Stomach smooth muscle (tissue), 2 donors: ENCODE data around the gene ELOVL3.
"Not testable (repeated sequence)": the region's sequence is repeated elsewhere in the genome, so short reads cannot be mapped to it uniquely, and the experiment has no call there.

Experiments used
- H3K27ac ChIP-seq: one replicate; pipeline ENCODE4 v1.7.0; 2013; ENCODE audit warnings: mild to moderate bottlenecking, low read length, inconsistent platforms
- H3K27me3 ChIP-seq, 2 donors: one replicate each; pipeline ENCODE4 v1.7.0; 2013; ENCODE audit warnings: low read length in 2 of 2; ENCODE audit not compliant: insufficient read depth in 2 of 2, control insufficient read depth in 1 of 2
- H3K36me3 ChIP-seq, 2 donors: one replicate each; pipeline ENCODE4 v1.7.0; 2013; ENCODE audit warnings: low read length in 2 of 2; ENCODE audit not compliant: control insufficient read depth in 2 of 2, insufficient read depth in 2 of 2
- H3K4me1 ChIP-seq: one replicate; pipeline ENCODE4 v1.7.0; 2013; ENCODE audit warnings: low read length; ENCODE audit not compliant: control insufficient read depth, insufficient read depth
- H3K4me3 ChIP-seq, 2 donors: one replicate each; pipeline ENCODE4 v1.7.0; 2013; ENCODE audit warnings: low read length in 2 of 2
- H3K9ac ChIP-seq, 2 donors: one replicate each; pipeline ENCODE4 v1.7.0; 2013; ENCODE audit warnings: low read length in 2 of 2, mild to moderate bottlenecking in 1 of 2
- H3K9me3 ChIP-seq, 2 donors: one replicate each; pipeline ENCODE4 v1.7.0; 2013; ENCODE audit warnings: low read length in 2 of 2; ENCODE audit not compliant: control insufficient read depth in 2 of 2
- donor health status: healthy.
- donor health status: Pancreatic carcinoma.

The ELOVL3 gene

DNA sequence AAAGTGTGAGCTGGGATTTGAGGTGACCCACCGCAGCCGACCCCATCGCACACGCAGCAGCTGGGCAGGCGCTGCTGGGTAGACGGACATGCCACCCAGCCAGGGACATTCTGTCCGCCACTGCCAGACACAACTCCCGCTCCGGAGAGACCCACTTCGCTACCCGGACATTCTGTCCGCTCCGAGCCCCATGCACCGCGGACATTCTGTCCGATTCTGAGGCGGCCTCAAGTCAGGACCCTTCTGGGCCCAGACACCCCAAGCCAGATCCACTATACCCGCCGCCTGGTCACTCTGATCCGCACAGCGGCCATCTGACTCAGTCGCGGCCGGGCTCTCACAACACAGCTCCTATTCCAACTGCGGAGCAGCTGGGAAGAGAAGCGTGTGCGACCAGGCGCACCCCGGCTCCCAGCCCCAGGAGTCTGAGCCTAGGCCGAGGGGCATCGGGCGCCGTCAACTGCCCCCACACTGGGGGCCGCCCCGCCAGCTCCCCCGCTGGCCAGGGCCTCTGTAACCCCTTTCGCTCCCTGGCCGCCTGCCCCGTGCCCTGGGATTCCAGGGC is 14.4 kb downstream of the ELOVL3 start:
- no peaks in the 10 kb centered on the region for H3K9me3 ChIP-seq
- peak overlapping the region; percentile 79 to 88 for H3K4me3 ChIP-seq
- no peak overlapping the region for H3K27ac ChIP-seq
- H3K36me3 ChIP-seq, result no peaks in the 10 kb centered on the region
- peaks cover 30% of the 10 kb centered on the region for H3K4me1 ChIP-seq
- peaks cover 11 to 18% of the 10 kb centered on the region in 2 donors for H3K27me3 ChIP-seq
- H3K9ac ChIP-seq, result peak overlapping the region; percentile 36 to 43

DNA sequence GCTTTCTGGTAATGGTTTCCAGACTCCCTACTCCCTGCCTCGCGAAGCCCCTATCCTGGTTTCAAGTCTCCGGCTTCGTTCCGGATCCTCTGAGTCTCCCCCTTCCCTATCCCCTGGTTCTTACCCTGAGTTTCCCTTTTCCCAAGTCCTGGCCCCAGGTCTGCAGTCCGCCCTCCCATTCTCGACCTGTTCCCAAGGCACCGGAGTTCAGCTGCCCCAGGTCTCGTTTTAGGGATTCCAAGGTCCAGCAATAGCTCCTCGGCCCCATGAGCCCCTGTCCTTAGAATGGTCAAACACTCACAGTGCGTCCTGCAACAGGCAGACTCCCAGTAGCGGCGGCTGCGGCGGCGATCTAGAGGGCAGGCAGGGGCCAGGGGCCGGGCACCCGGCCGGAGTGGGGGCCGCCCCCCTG is 14.9 kb downstream of the ELOVL3 start:
- Histone ChIP-seq H3K9ac (peak overlapping the region; percentile 36 to 43), H3K36me3 (no peaks in the 10 kb centered on the region), H3K9me3 (no peaks in the 10 kb centered on the region), H3K4me3 (peak overlapping the region; percentile 79 to 88), H3K27ac (no peak overlapping the region), H3K4me1 (peaks cover 30% of the 10 kb centered on the region), H3K27me3 (peaks cover 6 to 16% of the 10 kb centered on the region in 2 donors)

DNA sequence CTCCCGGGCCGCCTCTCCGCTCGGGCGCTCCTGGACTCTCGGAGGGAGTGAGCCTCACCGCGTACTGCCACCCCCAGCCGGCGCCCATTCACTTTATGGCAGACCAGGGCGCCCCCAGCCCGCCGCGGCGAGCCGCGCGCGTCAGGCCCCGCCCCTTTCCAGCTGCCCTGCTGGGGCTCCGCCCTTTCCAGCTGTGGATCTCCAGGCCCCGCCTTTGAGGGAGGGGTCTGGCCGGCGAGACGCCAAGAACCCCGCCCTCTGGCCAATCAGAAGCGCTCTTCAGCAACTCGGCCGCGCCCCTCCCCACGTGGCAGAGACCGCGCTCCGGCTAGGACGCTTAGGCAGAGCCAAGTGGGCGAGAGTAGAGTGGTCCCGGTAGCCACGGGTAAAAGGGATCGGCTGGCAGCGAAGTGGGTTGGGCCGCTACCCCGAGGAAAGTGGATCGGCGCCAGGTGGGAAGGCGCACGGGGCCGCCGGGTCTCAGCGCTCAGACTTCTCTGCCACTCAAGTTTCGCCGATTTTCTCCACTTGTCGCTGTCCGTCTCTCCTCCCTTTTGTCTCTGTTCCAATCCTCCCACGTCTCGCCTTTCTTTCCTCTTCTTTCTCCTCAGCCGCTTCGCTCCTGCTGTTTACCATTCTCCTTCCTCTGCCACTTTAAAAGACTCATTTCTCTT is 15.5 kb downstream of the ELOVL3 start, which contains the start of gene PITX3:
TSS of gene PITX3 (minus strand) at position 69 of the 674 bp plus-strand sequence. CDS start 9,432 bp downstream, outside the sequence.
- Histone ChIP-seq H3K4me1 (peaks cover 36% of the 10 kb centered on the region), H3K9ac (peak within 1 kb of the TSS; percentile 48 to 55), H3K36me3 (no peaks in the 10 kb centered on the region), H3K27me3 (peaks cover 2 to 13% of the 10 kb centered on the region in 2 donors), H3K4me3 (peak within 1 kb of the TSS; percentile 79 to 88), H3K9me3 (no peaks in the 10 kb centered on the region), H3K27ac (no peak within 1 kb of the TSS)

DNA sequence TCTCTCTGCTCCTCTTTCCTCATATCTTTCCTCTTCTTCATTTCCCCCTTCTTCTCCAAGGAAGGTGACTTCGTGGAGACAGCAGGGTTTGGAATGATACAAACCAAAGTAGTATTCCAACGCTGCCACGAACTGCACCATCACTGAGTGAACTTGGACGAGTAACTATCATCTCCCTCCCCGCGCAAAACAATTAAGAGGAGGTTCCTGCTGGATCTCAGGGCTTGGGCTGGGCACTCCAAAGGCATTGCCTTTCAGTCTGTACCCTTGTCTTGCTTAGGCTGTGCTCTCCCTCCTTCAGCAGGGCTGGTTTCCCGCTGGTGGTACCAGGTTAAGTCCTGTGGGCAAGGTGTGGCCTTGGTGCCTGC is 16.0 kb downstream of the ELOVL3 start:
- peak overlapping the region; percentile 79 to 88 for H3K4me3 ChIP-seq
- no peaks in the 10 kb centered on the region for H3K9me3 ChIP-seq
- H3K4me1 ChIP-seq, result peaks cover 40% of the 10 kb centered on the region
- H3K9ac ChIP-seq, result peak overlapping the region; percentile 48 to 55
- no peaks in the 10 kb centered on the region for H3K36me3 ChIP-seq
- no peak overlapping the region for H3K27ac ChIP-seq
- peaks cover 2 to 12% of the 10 kb centered on the region in 2 donors for H3K27me3 ChIP-seq

- H3K36me3 ChIP-seq, result no peaks in the 10 kb centered on the region
- no peaks in the 10 kb centered on the region for H3K9me3 ChIP-seq
- no peak overlapping the region for H3K27ac ChIP-seq
- peaks cover 0 to 10% of the 10 kb centered on the region in 2 donors for H3K27me3 ChIP-seq
- H3K4me1 ChIP-seq, result peaks cover 51% of the 10 kb centered on the region
- no peak overlapping the region for H3K4me3 ChIP-seq
- no peak overlapping the region for H3K9ac ChIP-seq
These were observed 17.2 kb downstream of the ELOVL3 start for GRCh38 chr10:102243309-102243708.

DNA sequence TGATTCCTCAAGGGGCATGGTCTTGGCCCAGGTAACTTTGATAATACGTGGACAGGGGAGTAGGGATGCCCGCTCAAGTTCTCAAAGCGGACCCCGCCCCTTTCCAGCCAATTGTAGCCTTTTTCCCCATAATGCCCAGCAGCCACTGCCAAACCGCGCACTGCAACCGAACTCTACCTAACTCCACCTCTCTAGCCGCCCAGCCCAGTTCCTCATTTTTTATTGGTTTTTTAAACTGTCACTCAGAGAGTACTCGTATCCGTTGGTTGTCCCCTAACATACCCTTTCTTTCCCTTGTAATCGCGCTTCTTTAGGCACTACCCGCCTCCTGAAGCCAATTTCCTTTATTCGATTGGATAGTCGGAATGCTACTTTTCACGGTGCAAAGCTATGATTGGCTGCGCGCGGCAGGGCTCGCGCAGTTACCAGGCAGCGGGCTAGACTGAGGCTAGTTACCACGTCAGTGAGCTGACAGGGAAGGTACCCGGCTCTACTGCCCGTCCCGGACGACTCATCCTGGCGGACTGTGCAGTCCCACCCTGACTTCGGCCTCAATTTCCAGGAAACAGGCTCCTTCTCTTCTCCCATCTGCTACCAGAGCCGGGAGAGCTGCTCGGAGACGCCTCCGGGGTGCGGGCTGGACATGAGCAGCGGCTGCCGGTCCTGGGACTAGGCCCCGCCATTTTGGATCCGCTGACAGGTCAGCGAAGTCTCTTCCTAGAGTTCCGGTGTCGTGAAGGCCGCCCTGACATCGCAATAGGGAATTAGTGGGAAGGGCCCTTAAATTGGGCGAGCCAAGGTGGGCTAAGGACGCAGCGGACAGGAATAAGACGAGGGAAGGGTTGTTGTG is 19.2 kb downstream of the ELOVL3 start, which contains the start of gene GBF1:
TSS of gene GBF1 (plus strand) at position 451 of the 850 bp plus-strand sequence. CDS start 13,407 bp downstream, outside the sequence.
- peak within 1 kb of the TSS; percentile 99 to 100 for H3K4me3 ChIP-seq
- no peaks in the 10 kb centered on the region for H3K36me3 ChIP-seq
- peaks cover 0 to 5% of the 10 kb centered on the region in 2 donors for H3K27me3 ChIP-seq
- peak within 1 kb of the TSS; percentile 86 for H3K27ac ChIP-seq
- H3K9ac ChIP-seq, result peak within 1 kb of the TSS; percentile 92 to 94
- H3K9me3 ChIP-seq, result no peaks in the 10 kb centered on the region
- H3K4me1 ChIP-seq, result peaks cover 53% of the 10 kb centered on the region

DNA sequence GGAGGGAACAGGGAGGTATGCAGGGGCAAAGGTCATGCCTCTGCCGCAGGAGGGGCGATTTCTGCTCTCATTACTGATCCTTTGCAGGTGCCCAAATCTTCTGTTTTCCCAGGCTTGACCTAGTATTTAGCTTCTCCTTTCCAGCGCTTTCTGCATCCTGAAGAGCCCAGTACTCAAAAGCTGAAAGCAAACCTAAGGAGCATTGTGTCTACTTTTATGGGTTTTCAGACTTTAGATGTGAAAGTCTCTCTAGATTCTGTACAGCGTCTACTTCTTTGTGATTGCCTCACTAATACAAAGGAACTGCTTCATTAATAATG is 19.8 kb downstream of the ELOVL3 start:
- peaks cover 47% of the 10 kb centered on the region for H3K4me1 ChIP-seq

GRCh38 chr10:102246261-102246660 is 20.2 kb downstream of the ELOVL3 start:
- peak overlapping the region; percentile 99 to 100 for H3K4me3 ChIP-seq
- H3K4me1 ChIP-seq, result peaks cover 43% of the 10 kb centered on the region
- H3K27me3 ChIP-seq, result no peaks in the 10 kb centered on the region
- H3K27ac ChIP-seq, result no peak overlapping the region
- H3K9me3 ChIP-seq, result no peaks in the 10 kb centered on the region
- H3K9ac ChIP-seq, result peak overlapping the region; percentile 92 to 94
- no peaks in the 10 kb centered on the region for H3K36me3 ChIP-seq

More for the DNA sequence above, 19.8 kb downstream of the ELOVL3 start:
- Histone ChIP-seq H3K27me3 (no peaks in the 10 kb centered on the region), H3K4me3 (peak overlapping the region; percentile 99 to 100), H3K27ac (peak overlapping the region; percentile 86), H3K9me3 (no peaks in the 10 kb centered on the region), H3K36me3 (no peaks in the 10 kb centered on the region), H3K9ac (peak overlapping the region; percentile 92 to 94)

GRCh38 chr10:102247734-102248133 is 21.6 kb downstream of the ELOVL3 start:
- Histone ChIP-seq H3K4me1 (peaks cover 30% of the 10 kb centered on the region), H3K9me3 (no peaks in the 10 kb centered on the region), H3K36me3 (peaks cover 0 to 2% of the 10 kb centered on the region in 2 donors), H3K27ac (no peak overlapping the region), H3K4me3 (no peak overlapping the region), H3K9ac (no peak overlapping the region), H3K27me3 (no peaks in the 10 kb centered on the region)

DNA sequence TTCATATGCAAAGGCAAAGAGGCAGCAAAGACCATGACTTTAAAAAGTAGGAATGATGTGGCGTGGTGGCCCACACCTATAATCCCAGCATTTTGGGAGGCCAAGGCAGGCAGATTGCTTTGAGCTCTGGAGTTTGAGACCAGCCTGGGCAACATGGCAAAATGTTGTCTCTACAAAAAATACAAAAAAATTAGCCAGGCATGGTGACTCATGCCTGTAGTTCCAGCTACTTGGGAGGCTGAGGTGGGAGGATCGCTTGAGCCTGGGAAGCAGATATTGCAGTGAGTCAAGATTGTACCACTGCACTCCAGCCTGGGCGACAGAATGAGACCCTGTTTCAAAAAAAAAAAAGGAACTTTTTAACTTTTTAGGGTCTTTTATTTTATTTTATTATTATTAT is 26.4 kb downstream of the ELOVL3 start:
- not testable (repeated sequence) for H3K27me3 ChIP-seq, H3K4me3 ChIP-seq, H3K36me3 ChIP-seq, H3K9me3 ChIP-seq, H3K9ac ChIP-seq, H3K27ac ChIP-seq
- H3K4me1 ChIP-seq, result peaks cover 11% of the 10 kb centered on the region
